H9 (cell line): ENCODE measurements around the gene EN1. TPM values are rescaled to one million over a fixed set of nuclear protein-coding genes. Genes with fewer than 3 reads are reported as not detected.

ENCODE experiments used
- DNase-seq: peaks from one replicate; pipeline ENCODE4 v3.0.0-alpha.2; 2017
- H2AFZ ChIP-seq: one replicate; pipeline ENCODE4 v1.6.1; 2013; ENCODE audit warnings: mild to moderate bottlenecking, low read length, control low read depth, moderate library complexity
- H2AK5ac ChIP-seq: 2 replicates; pipeline ENCODE4 v1.6.1; 2013; ENCODE audit warnings: low read length, control low read depth, mixed read lengths; ENCODE audit not compliant: insufficient read length
- H2BK120ac ChIP-seq: one replicate; pipeline ENCODE4 v1.6.1; 2013; ENCODE audit warnings: low read depth, mild to moderate bottlenecking, low read length, control low read depth, inconsistent platforms; ENCODE audit not compliant: poor library complexity, severe bottlenecking
- H2BK12ac ChIP-seq: 2 replicates; pipeline ENCODE4 v1.6.1; 2013; ENCODE audit warnings: low read length, control low read depth, mixed read lengths, low read depth; ENCODE audit not compliant: insufficient read length
- H2BK15ac ChIP-seq: 2 replicates; pipeline ENCODE4 v1.6.1; 2013; ENCODE audit warnings: low read depth, low read length, control low read depth
- H2BK20ac ChIP-seq: one replicate; pipeline ENCODE4 v1.6.1; 2013; ENCODE audit warnings: low read depth, mild to moderate bottlenecking, low read length, control low read depth, inconsistent platforms; ENCODE audit not compliant: poor library complexity, severe bottlenecking
- H2BK5ac ChIP-seq: 2 replicates; pipeline ENCODE4 v1.6.1; 2013; ENCODE audit warnings: low read length, control low read depth, mixed read lengths; ENCODE audit not compliant: insufficient read length
- H3K14ac ChIP-seq: 2 replicates; pipeline ENCODE4 v1.6.1; 2013; ENCODE audit warnings: low read length, control low read depth; ENCODE audit not compliant: insufficient read depth
- H3K18ac ChIP-seq: 2 replicates; pipeline ENCODE4 v1.6.1; 2013; ENCODE audit warnings: low read depth, mild to moderate bottlenecking, mixed read lengths, low read length, control low read depth; ENCODE audit not compliant: insufficient read length
- H3K23ac ChIP-seq: 2 replicates; pipeline ENCODE4 v1.6.1; 2013; ENCODE audit warnings: low read length, control low read depth, mixed read lengths, low read depth; ENCODE audit not compliant: insufficient read length
- H3K23me2 ChIP-seq: 2 replicates; pipeline ENCODE4 v1.6.1; 2013; ENCODE audit warnings: low read depth, mild to moderate bottlenecking, mixed read lengths, low read length, control low read depth; ENCODE audit not compliant: insufficient read length, poor library complexity, severe bottlenecking
- H3K27ac ChIP-seq: 2 replicates; pipeline ENCODE4 v1.5.1; 2013; ENCODE audit warnings: low read length, control low read depth, mixed read lengths, low read depth; ENCODE audit not compliant: insufficient read length
- H3K27me3 ChIP-seq: 2 replicates; pipeline ENCODE4 v1.6.1; 2013; ENCODE audit warnings: low read length, control low read depth, inconsistent platforms; ENCODE audit not compliant: insufficient read depth
- H3K4ac ChIP-seq: 2 replicates; pipeline ENCODE4 v1.6.1; 2013; ENCODE audit warnings: low read depth, mild to moderate bottlenecking, control low read depth, inconsistent platforms, low read length, moderate library complexity
- H3K4me1 ChIP-seq: 2 replicates; pipeline ENCODE4 v1.6.1; 2013; ENCODE audit warnings: low read length, control low read depth, inconsistent platforms; ENCODE audit not compliant: insufficient read depth
- H3K4me2 ChIP-seq: 2 replicates; pipeline ENCODE4 v1.6.1; 2013; ENCODE audit warnings: low read length, control low read depth, mixed read lengths; ENCODE audit not compliant: insufficient read length, insufficient read depth
- H3K56ac ChIP-seq: 2 replicates; pipeline ENCODE4 v1.6.1; 2013; ENCODE audit warnings: low read depth, mild to moderate bottlenecking, mixed read lengths, low read length, control low read depth; ENCODE audit not compliant: insufficient read length
- H3K79me1 ChIP-seq: 2 replicates; pipeline ENCODE4 v1.6.1; 2013; ENCODE audit warnings: low read depth, mild to moderate bottlenecking, moderate library complexity, low read length, control low read depth, inconsistent platforms; ENCODE audit not compliant: insufficient read depth, poor library complexity, severe bottlenecking
- H3K79me2 ChIP-seq: 2 replicates; pipeline ENCODE4 v1.6.1; 2013; ENCODE audit warnings: low read length, control low read depth, inconsistent platforms; ENCODE audit not compliant: insufficient read depth
- H3K9ac ChIP-seq: 2 replicates; pipeline ENCODE4 v1.6.1; 2013; ENCODE audit warnings: low read length, control low read depth, mixed read lengths; ENCODE audit not compliant: insufficient read length; ENCODE audit errors: extremely low read depth
- H3K9me3 ChIP-seq: one replicate; pipeline ENCODE4 v1.6.1; 2013; ENCODE audit warnings: low read depth, low read length, inconsistent platforms; ENCODE audit not compliant: control insufficient read depth
- H3T11ph ChIP-seq: one replicate; pipeline ENCODE4 v1.6.1; 2013; ENCODE audit warnings: mild to moderate bottlenecking, low read length, control low read depth, inconsistent platforms
- H4K20me1 ChIP-seq: one replicate; pipeline ENCODE4 v1.6.1; 2013; ENCODE audit not compliant: control insufficient read depth, insufficient read length, insufficient read depth
- H4K5ac ChIP-seq: 2 replicates; pipeline ENCODE4 v1.6.1; 2013; ENCODE audit warnings: low read depth, mild to moderate bottlenecking, mixed read lengths, low read length, control low read depth; ENCODE audit not compliant: insufficient read length
- H4K8ac ChIP-seq: replicated peaks from 2 replicates; pipeline ENCODE4 v1.6.1; 2013; ENCODE audit warnings: low read length, control low read depth, mixed read lengths, low read depth; ENCODE audit not compliant: insufficient read length
- H4K91ac ChIP-seq: 2 replicates; pipeline ENCODE4 v1.6.1; 2013; ENCODE audit warnings: low read depth, mild to moderate bottlenecking, moderate library complexity, mixed read lengths, low read length, control low read depth; ENCODE audit not compliant: insufficient read length
- H3K27ac Mint-ChIP-seq, 3 experiments: 2 replicates in 2 of 3; 3 replicates in 1 of 3; pipeline ENCODE4 v1.8.0; 2020 to 2021; ENCODE audit warnings: mixed read lengths in 3 of 3, mild to moderate bottlenecking in 1 of 3, moderate library complexity in 1 of 3
- H3K27me3 Mint-ChIP-seq: 2 replicates; pipeline ENCODE4 v1.8.0; 2021; ENCODE audit warnings: low read depth, mild to moderate bottlenecking, moderate library complexity, mixed read lengths
- H3K36me3 Mint-ChIP-seq, 3 experiments: 2 replicates in 2 of 3; 3 replicates in 1 of 3; pipeline ENCODE4 v1.8.0; 2020 to 2021; ENCODE audit warnings: low read depth in 3 of 3, mixed read lengths in 3 of 3; ENCODE audit not compliant: insufficient read depth in 1 of 3
- H3K4me1 Mint-ChIP-seq, 2 experiments: 2 replicates each; pipeline ENCODE4 v1.8.0; 2020; ENCODE audit warnings: mixed read lengths in 2 of 2
- H3K4me3 Mint-ChIP-seq, 2 experiments: 2 replicates in 1 of 2; 3 replicates in 1 of 2; pipeline ENCODE4 v1.8.0; 2020 to 2021; ENCODE audit warnings: mild to moderate bottlenecking in 2 of 2, mixed read lengths in 2 of 2, moderate library complexity in 1 of 2
- H3K9me3 Mint-ChIP-seq, 2 experiments: 2 replicates in 1 of 2; 3 replicates in 1 of 2; pipeline ENCODE4 v1.8.0; 2020; ENCODE audit warnings: mild to moderate bottlenecking in 2 of 2, mixed read lengths in 2 of 2, moderate library complexity in 1 of 2
- CTCF ChIP-seq: fragments of 200-600 bp; sonication (generic); conservative IDR thresholded peaks from 3 replicates; pipeline ENCODE4 v1.8.0; 2021; ENCODE audit warnings: antibody characterized with exemption, mild to moderate bottlenecking
- WGBS: extraction: QIAGEN DNeasy Blood & Tissue Kit; methylation state at CpG from one replicate; pipeline ENCODE4 v1.1.7; 2013; ENCODE audit warnings: missing lambda C conversion rate, low lambda C conversion rate, mixed read lengths; ENCODE audit not compliant: insufficient read length; ENCODE audit errors: extremely low coverage; 5-methylcytosine and 5-hydroxymethylcytosine counted together
- total RNA-seq: library from RNA; stranded (reverse); gene quantifications from 2 replicates; pipeline ENCODE4 v1.2.1, GENCODE V29; 2021

EN1 gene
- total RNA-seq, 1 experiment from 2014 or later: not detected

- DNase-seq: peak; percentile 50
- Histone ChIP-seq H2BK12ac (no peak overlapping the region), H3K9me3 (no peaks in the 10 kb centered on the region), H2BK20ac (no peak overlapping the region), H3K79me1 (no peaks in the 10 kb centered on the region), H4K8ac (no peak overlapping the region), H3K9ac (no peak overlapping the region), H3K23ac (no peak overlapping the region), H3K23me2 (peaks cover 18% of the 10 kb centered on the region), H2BK15ac (no peak overlapping the region), H4K5ac (no peak overlapping the region), H3T11ph (no peak overlapping the region), H3K14ac (no peak overlapping the region), H3K79me2 (no peaks in the 10 kb centered on the region), H2BK120ac (no peak overlapping the region), H3K27me3 (peaks cover 93% of the 10 kb centered on the region), H3K4me1 (no peaks in the 10 kb centered on the region; the same call in 1 of the 2 replicates), H2AK5ac (no peak overlapping the region), H2BK5ac (no peak overlapping the region), H3K4me2 (peak overlapping the region; percentile 46), H4K20me1 (peaks cover 4% of the 10 kb centered on the region), H4K91ac (no peak overlapping the region), H3K4ac (no peak overlapping the region), H3K56ac (no peak overlapping the region), H3K18ac (no peak overlapping the region), H2AFZ (no peak overlapping the region), H3K27ac (no peak overlapping the region)
- Mint-ChIP-seq H3K4me1 (peaks cover 40 to 58% of the 10 kb centered on the region in 2 experiments), H3K4me3 (peak overlapping the region in 1 of 2 experiments; percentile 71; a peak in 1 of 5 replicates), H3K27ac (no peak overlapping the region), H3K36me3 (no peaks in the 10 kb centered on the region; a peak in 1 of 7 replicates), H3K9me3 (peaks cover 0 to 3% of the 10 kb centered on the region in 2 experiments; a peak in 2 of 5 replicates), H3K27me3 (peaks cover 100% of the 10 kb centered on the region)
- whole genome bisulfite sequencing: no CpG with 5 or more reads among the region's 50 CpGs
- no peak for TF ChIP-seq CTCF
Measured at GRCh38 chr2:118856978-118857676, 9.7 kb upstream of the EN1 start.
